Testis (tissue), 3 donors: ENCODE data around the gene C4orf50. TPM values are rescaled to one million over a fixed set of nuclear protein-coding genes. Genes with fewer than 3 reads are reported as not detected.

Source experiments
- DNase-seq: peaks from one replicate; pipeline ENCODE4 v3.0.0-alpha.2; 2019
- H3K27ac ChIP-seq, 2 donors: fragments of 200-600 bp; sonication (generic); one replicate each; pipeline ENCODE4 v1.5.1; 2019
- H3K27me3 ChIP-seq: fragments of 200-600 bp; sonication (generic); one replicate; pipeline ENCODE4 v1.5.1; 2019
- H3K36me3 ChIP-seq: fragments of 200-600 bp; sonication (generic); one replicate; pipeline ENCODE4 v1.5.1; 2017; ENCODE audit warnings: low read depth; ENCODE audit errors: missing control alignments
- H3K4me1 ChIP-seq: fragments of 200-600 bp; sonication (generic); one replicate; pipeline ENCODE4 v1.5.1; 2019
- H3K4me3 ChIP-seq, 2 donors: fragments of 200-600 bp; sonication (generic); one replicate each; pipeline ENCODE4 v1.5.1; 2017 to 2019
- H3K9me3 ChIP-seq: fragments of 200-600 bp; sonication (generic); one replicate; pipeline ENCODE4 v1.5.1; 2017
- CTCF ChIP-seq, 3 experiments: fragments of 450-650 bp in 2 of 3; fragments of 200-600 bp in 1 of 3; sonication (generic) in 1 of 3; IDR thresholded peaks; one replicate each; pipeline ENCODE4 v1.5.1; 2016 to 2019; ENCODE audit warnings: antibody characterized with exemption in 3 of 3, mild to moderate bottlenecking in 2 of 3, moderate library complexity in 1 of 3
- POLR2A ChIP-seq: fragments of 450-650 bp; IDR thresholded peaks from one replicate; pipeline ENCODE4 v1.6.1; 2017; ENCODE audit warnings: antibody characterized with exemption, mild to moderate bottlenecking, moderate library complexity
- WGBS, 2 donors: methylation state at CpG; one replicate each; pipeline ENCODE4 v1.1.5; 2018; 5-methylcytosine and 5-hydroxymethylcytosine counted together
- intact Hi-C: fragments of 100-400 bp; cut with DNase I; formaldehyde crosslinking; loops from one replicate; pipeline ENCODE4 v1.15.1; 2023; ENCODE audit warnings: low total_unique reads
- polyA plus RNA-seq: library from polyadenylated mRNA; stranded (reverse); fragments of 350-450 nt; fragmentation: Illumina TruSeq; extraction: RNeasy Lipid Tissue Mini Kit (QIAGEN cat#74804); gene quantifications from one replicate; pipeline ENCODE4 v1.2.3, GENCODE V29; 2014; ENCODE audit warnings: low read depth, low replicate concordance; ENCODE audit not compliant: insufficient read depth
- total RNA-seq, 2 donors: library from RNA; depleted of rRNA; stranded (reverse); fragments of >200 nt; gene quantifications; one replicate each; pipeline ENCODE4 v1.2.3, GENCODE V29; 2016

The C4orf50 gene
- total and polyA plus RNA-seq, 3 donors from 2014 or later: 1.1 to 2.7 (median 1.8) TPM

GRCh38 chr4:6062133-6062532, 43.9 kb upstream of the C4orf50 start:
- Histone ChIP-seq H3K4me1 (no peaks in the 10 kb centered on the region), H3K36me3 (no peaks in the 10 kb centered on the region), H3K27ac (no peak overlapping the region), H3K27me3 (no peaks in the 10 kb centered on the region), H3K9me3 (no peaks in the 10 kb centered on the region), H3K4me3 (no peak overlapping the region)
- DNase-seq: no peak
- intact Hi-C loops: no loop called here
- 88 to 91% methylated on average over 11 to 12 of the region's 12 CpGs for WGBS, 2 donors
- no peak for TF ChIP-seq POLR2A
- TF ChIP-seq CTCF (IDR thresholded peaks at IDR 0.05): no peak

DNA sequence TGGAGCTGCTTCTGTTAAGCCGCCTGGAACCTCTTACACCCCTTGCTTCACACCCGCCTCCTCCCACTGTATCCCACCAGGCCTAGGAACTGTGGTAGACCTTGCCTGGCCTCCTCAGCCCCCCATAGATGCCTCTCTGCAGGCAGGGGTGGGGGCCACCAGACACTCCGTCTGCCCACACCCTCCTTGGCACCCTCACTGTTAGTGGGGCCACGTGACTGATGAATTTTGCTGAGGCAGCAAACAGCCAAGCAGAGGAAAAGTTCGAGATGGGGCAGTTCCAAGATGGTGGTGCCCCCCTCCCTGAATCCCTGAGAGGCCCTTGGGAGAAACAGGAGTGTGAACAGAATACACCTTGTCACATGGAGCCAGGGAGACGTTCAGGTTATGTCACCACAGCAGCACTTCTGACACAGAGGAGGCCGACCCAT, 41.2 kb upstream of the C4orf50 start:
- Histone ChIP-seq H3K27ac (no peak overlapping the region), H3K4me1 (no peaks in the 10 kb centered on the region), H3K9me3 (no peaks in the 10 kb centered on the region), H3K4me3 (no peak overlapping the region), H3K27me3 (no peaks in the 10 kb centered on the region), H3K36me3 (no peaks in the 10 kb centered on the region)
- 91 to 95% methylated on average over 6 to 7 of the region's 7 CpGs for WGBS, 2 donors
- TF ChIP-seq POLR2A: no peak
- no peak for TF ChIP-seq CTCF (IDR thresholded peaks at IDR 0.05)
- DNase-seq: no peak
- intact Hi-C loops: no loop called here

- intact Hi-C loops: no loop called here
- H3K9me3 ChIP-seq: no peaks in the 10 kb centered on the region
- H3K4me1 ChIP-seq: no peaks in the 10 kb centered on the region
- H3K4me3 ChIP-seq: no peak overlapping the region
- no peak for DNase-seq
- H3K27ac ChIP-seq: no peak overlapping the region
- TF ChIP-seq POLR2A: no peak
- WGBS, 2 donors: 84 to 94% methylated on average over 8 to 12 of the region's 12 CpGs
- no peaks in the 10 kb centered on the region for H3K36me3 ChIP-seq
- no peaks in the 10 kb centered on the region for H3K27me3 ChIP-seq
Measured at GRCh38 chr4:6058531-6059374, 40.5 kb upstream of the C4orf50 start.

- H3K4me1 ChIP-seq: no peaks in the 10 kb centered on the region
- H3K27ac ChIP-seq: no peak overlapping the region
- intact Hi-C loops: no loop called here
- H3K9me3 ChIP-seq: no peaks in the 10 kb centered on the region
- no peaks in the 10 kb centered on the region for H3K27me3 ChIP-seq
- TF ChIP-seq CTCF (IDR thresholded peaks at IDR 0.05): no peak
- TF ChIP-seq POLR2A: no peak
- H3K36me3 ChIP-seq: no peaks in the 10 kb centered on the region
- DNase-seq: no peak
- WGBS, 2 donors: 92 to 93% methylated on average over 12 to 15 of the region's 15 CpGs
- no peak overlapping the region for H3K4me3 ChIP-seq
Measured at GRCh38 chr4:6056976-6057766, 38.9 kb upstream of the C4orf50 start.

DNA sequence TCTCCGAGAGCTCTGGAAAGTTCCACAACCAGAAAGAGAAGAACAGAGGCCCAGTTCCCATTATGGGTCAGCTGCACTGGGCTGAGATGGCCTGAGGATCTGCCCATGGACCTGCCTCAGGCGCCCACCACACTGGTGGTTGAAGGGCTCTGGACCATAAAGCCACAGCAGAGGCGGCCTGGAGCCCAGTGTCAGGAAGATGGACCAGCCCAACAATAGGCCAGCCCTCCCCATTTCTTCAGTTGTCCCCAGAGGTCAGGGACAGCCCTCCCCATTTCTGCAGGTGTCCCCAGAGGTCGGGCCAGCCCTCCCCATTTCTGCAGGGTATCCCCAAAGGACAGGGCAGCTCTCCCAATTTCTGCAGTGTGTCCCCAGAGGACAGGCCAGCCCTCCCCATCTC, 37.2 kb upstream of the C4orf50 start:
- Histone ChIP-seq H3K36me3 (no peaks in the 10 kb centered on the region), H3K9me3 (no peaks in the 10 kb centered on the region), H3K27me3 (no peaks in the 10 kb centered on the region), H3K27ac (no peak overlapping the region), H3K4me3 (no peak overlapping the region), H3K4me1 (no peaks in the 10 kb centered on the region)
- TF ChIP-seq POLR2A (no peak), CTCF (IDR thresholded peaks at IDR 0.05) (no peak)
- WGBS, 2 donors: 88 to 89% methylated on average over 3 to 4 of the region's 4 CpGs
- no peak for DNase-seq
- intact Hi-C loops: no loop called here
